GM19452 (cell line): ENCODE measurements around the gene BABAM2.

Source experiments
- ATAC-seq: cut with Tn5 transposase; IDR thresholded peaks from one replicate; pipeline ENCODE4 v1.9.1; 2021; ENCODE audit not compliant: unreplicated experiment

The BABAM2 gene

DNA sequence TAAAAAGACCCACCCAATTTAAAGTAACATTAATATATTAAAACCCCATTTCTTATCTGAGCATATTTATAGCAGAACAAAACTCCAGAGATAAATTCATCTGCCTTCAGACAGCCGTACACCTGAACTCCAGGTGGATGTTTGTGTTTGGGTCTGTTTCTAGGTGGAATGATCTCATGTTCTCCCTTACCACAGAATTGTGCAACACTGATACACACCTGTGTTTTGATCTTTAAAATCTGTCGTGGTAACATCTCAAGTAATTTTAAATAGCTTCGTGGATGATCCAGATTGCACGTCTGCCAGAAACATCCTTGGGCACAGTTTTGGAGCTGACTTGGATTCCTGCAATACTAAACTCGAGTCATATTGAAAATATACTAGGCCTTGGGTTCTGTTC lies 294.6 kb downstream of the BABAM2 start:
- no peak for ATAC-seq

DNA sequence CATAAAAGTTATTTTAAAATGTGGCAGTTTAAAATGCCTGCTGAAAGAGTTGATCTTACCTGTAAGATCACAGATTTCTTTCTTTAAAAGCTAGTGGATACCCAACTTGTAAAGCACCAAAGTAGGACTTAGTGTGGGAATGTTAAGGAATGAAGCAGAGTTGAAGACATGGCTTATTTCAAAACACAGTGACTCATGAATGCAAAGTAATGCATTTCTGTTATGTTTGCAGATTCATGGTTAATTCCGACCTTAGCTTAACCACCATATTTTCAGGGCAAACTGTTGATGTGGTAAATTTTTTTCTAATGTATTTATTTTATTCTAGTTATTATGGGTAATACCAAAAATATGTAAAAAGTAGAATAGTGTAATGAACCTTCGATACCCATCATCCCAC lies 295.4 kb downstream of the BABAM2 start:
- no peak for ATAC-seq

DNA sequence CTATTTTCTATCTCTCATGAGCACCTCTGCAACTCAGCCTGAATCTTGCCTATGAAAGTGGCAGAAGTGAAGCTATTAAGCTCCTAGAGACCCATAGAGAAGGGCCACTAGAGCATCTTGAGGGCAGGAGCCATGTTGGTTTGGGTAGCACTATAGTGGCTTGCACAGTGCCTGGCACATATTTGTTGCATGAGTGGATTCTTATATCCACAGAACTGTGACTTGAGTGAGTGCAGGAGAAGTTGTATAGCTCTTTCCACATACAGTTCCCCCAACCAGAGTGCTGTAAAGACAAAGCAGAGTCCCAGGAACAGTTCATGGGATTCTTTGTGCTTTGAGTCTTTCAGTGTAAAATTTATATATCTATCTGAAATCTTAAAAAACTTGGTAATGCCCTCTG lies 296.7 kb downstream of the BABAM2 start:
- no peak for ATAC-seq

- no peak for ATAC-seq
Measured at GRCh38 chr2:28188436-28188835, 297.9 kb downstream of the BABAM2 start.

DNA sequence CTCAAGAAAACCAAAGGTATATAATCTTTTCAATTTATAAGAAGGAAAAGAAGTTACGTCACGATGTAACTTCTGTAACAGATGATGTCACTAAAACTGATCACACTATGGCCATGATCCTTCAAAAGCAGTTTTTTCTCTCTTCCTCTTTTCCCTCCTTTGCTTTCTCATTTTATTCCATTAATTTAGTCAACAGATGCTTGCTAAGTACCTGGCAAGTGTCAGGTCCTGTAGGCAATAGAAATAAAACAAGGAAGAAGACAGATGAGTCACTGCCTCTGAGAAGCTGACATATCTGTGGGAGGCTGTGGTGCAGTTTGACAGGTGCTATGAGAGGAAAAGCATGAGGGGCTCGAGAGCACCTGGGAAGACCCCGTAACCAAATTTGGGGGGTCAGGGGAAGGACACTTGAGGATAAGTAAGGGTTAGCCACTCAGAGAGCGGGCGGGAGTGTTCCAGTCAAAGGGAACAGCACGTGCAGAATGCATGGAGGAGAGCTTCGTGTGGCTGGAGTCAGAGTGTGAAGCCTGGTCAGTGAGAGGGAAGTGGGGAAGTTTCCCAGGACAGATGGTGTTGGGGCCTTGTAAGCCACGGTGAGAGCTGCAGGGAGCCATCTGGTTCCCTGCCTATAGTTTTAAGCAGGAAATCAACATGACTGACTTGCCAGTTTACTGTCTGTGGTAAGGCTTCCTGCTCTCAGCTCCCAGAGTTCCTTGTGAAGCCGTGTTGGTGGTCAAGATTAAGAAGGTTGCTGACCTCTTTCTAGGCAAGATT lies 303.3 kb downstream of the BABAM2 start:
- ATAC-seq: no peak

- no peak for ATAC-seq
Measured at GRCh38 chr2:28199995-28200679, 309.6 kb downstream of the BABAM2 start.

- no peak for ATAC-seq
Measured at GRCh38 chr2:28201671-28202180, 311.2 kb downstream of the BABAM2 start.

GRCh38 chr2:28202719-28203118 lies 312.2 kb downstream of the BABAM2 start:
- no peak for ATAC-seq

- ATAC-seq: no peak
Measured at GRCh38 chr2:28206762-28207161, 316.2 kb downstream of the BABAM2 start.

DNA sequence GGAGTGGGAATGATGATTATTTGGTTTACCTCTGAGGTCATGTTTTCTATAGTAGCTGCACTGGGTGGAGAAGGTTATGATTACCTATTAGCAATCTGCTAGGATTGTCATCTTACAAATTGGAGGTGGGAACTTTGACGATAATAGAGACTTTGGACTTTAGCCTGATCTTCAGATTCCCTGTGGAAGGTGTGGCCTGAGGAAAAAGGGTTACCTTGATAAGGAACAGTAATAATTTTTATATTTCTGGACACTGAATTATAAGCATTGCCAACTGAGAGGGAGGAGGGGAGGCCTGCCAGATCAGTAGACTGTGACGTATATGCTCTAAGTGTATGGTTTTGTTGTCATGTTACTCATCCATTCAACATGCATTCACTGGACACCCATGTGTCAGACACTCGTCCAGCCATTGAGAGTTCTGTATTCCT lies 318.7 kb downstream of the BABAM2 start:
- ATAC-seq: no peak

DNA sequence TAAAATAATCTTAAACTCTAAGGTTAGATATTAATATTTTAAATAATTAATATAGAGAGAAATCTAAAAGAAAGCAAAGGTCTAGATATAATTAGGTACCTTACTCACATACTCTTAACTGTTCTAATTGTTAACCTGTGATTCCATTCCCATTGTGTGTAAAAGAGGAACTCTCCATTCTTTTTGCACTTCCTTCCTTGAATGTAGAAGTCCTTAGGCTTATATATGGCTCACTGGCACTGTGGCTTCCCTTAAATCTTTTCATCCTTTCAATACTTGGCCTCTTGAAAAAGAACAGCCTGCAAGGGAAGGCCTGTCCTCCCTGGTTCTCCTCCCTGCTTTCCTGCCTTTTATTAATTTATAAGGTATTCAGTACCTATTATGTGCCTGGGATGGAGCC lies 319.3 kb downstream of the BABAM2 start:
- ATAC-seq: no peak

- no peak for ATAC-seq
Measured at GRCh38 chr2:28210535-28210934, 320.0 kb downstream of the BABAM2 start.

- ATAC-seq: no peak
Measured at GRCh38 chr2:28216331-28216730, 325.8 kb downstream of the BABAM2 start.

DNA sequence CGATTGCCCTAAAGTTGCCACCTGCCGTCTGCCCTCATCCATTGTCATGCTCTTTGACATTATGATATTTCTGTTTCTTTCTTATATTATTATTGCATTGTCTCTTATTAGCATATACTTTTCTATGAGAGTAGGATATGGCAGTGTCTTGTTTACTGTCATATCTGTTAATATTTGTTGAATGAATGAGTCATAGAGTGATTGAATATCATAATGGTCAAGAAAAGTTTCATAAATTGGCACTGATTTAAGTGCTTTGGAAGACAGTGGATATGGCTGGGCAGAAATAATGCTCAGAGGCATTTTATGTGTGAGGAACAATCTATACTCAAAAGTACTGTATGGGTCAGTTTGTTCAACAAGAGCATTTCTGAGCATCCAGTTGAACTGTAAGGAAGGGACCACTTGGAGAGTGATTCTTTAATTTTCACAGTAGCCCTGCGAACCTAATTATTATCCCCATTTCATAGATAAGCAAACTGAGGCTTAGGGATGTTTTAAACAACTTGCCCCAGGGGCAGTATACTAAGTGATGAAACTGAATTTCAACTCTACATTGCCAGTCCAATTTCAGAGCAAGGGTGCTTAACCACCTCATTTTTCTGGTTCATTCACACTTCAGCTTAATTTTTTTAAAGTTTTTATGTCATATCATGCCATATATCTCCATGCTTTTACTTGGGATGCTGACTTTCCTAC lies 326.7 kb downstream of the BABAM2 start:
- ATAC-seq: no peak

GRCh38 chr2:28219138-28219537 lies 328.6 kb downstream of the BABAM2 start:
- ATAC-seq: no peak

GRCh38 chr2:28219758-28220368 lies 329.3 kb downstream of the BABAM2 start:
- no peak for ATAC-seq

DNA sequence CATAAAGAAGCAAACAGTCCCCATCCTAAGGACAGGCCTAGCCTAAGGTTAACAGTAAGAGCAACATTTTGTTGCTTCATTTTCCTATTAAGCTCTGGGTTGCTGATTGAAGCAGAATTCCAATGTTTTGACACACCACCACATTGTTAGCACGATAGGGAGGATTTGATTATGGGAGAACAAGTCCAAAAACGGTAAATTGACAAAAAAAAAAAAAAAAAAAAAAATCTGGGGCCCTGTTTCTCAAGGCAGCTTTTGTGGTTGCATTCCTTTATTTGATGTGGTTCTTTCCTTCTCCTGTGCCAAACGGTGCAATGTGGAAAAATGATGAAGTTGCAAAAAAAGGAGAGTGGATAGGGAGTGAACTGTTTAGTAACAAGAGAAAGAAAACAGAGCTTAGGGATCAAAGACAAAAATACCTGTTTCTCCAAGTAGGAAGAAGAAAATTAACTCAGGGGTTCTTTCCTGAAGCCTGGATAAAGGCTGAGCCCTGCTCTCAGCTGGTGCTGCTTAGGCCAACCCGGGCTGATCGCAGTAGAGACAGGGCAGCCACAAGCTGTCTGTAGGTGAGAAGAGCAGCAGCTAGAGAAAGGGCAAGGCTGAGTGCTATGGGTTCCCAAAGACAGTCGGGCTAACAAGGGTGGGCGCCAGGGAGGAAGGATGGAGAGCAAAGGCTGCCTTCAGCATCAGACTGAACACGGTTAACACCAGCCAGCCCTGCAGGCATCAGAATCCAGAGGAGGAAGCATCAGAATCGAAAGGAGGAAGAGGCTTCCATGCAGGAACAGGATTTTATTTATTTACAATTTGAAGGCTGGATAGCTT lies 334.3 kb downstream of the BABAM2 start:
- no peak for ATAC-seq

GRCh38 chr2:28225473-28226080 lies 335.0 kb downstream of the BABAM2 start:
- ATAC-seq: no peak

DNA sequence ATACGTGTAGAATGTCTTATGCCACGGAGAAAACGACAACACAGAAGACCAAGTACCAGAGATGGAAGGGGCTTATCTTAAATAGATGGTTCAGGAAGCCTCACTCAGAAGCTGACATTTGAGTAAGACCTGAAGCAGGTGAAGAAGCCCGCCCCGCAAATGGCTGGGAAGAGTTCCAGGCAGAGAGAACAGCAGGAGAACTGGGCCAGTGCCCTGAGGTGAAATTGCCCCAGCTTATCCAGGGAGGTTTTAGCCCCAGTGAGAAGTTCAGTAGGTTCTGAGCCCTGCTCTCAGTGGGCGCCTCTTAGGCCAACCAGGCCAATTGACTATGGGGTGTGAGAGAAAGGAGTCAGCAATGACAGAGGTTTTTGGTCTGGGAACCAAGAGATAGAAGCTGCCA lies 336.0 kb downstream of the BABAM2 start:
- ATAC-seq: no peak

DNA sequence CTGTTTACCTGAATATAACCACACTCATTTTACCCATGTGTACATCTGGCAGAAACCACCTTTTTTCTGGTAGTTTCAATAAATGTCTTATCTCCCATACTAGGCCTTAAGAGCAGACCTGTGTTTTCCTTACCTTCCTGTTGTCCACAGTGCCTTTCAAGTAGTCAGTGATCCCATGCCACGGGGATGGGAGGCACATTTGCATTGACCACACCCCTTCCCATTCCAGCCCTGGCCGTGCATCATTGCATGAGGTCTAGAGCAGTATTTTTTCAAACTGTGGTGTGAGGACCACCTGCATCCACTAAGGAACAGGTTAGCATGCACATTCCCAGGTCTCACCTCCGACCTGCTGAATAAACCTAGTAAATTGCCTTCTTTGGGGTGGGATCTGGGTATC lies 337.0 kb downstream of the BABAM2 start:
- no peak for ATAC-seq
